ENCODE data around the gene IER5L.

The IER5L gene

DNA sequence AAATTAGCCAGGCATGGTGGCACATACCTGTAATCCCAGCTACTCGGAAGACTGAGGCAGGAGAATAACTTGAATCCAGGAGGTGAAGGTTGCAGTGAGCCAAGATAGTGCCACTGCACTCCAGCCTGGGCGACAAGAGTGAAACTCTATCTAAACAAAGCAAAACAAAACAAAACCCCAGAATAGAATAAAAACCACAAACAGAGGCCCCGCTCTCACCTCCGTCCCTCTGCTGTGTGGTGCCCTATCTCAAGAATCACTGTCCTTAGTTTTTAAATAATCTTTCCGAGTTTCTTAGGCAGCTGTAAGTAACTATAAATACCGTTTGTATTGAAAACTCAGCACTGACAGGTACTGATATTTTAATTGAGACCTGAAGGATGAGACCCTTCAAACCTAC lies 42.7 kb upstream of the IER5L start:
- Histone ChIP-seq H3K36me3 (ENCODE audit: control insufficient read depth in 1 of 2, insufficient read depth in 2 of 2, low read length in 2 of 2) (no peaks in the 10 kb centered on the region), H3K9me3 (ENCODE audit: control insufficient read depth in 1 of 2, low read length in 2 of 2) (no peaks in the 10 kb centered on the region), H3K27ac (ENCODE audit: low read depth, low read length) (no peak overlapping the region), H3K27me3 (ENCODE audit: control insufficient read depth in 1 of 2, insufficient read depth in 2 of 2, low read length in 2 of 2) (no peaks in the 10 kb centered on the region), H3K4me3 (ENCODE audit: low read depth in 1 of 2, low read length in 2 of 2) (no peak overlapping the region), H3K4me1 (ENCODE audit: control insufficient read depth in 1 of 2, insufficient read depth in 2 of 2, low read length in 2 of 2) (no peaks in the 10 kb centered on the region), H3K9ac (ENCODE audit: low read depth in 1 of 2, low read length in 2 of 2) (no peak overlapping the region)

DNA sequence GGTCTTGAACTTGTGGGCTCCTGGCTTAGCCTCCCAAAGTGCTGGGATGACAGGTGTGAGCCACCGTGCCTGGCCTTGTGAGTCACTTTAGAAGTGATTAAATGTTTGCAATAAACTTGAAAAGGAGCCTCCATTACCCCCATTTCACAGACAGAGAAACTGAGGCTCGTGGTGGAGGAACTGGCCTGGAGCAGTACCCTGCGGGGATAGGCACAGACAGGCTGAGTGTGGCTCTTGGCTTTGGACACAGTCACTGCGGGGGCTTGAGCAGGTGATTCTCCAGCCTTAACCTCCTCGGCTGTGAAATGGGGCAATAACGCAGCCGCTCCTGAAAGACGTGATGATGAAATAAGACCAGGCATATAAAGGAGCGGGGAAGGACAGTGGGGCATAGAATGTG lies 40.9 kb upstream of the IER5L start:
- no peak overlapping the region for H3K9ac ChIP-seq (ENCODE audit: low read depth in 1 of 2, low read length in 2 of 2)
- no peaks in the 10 kb centered on the region for H3K27me3 ChIP-seq (ENCODE audit: control insufficient read depth in 1 of 2, insufficient read depth in 2 of 2, low read length in 2 of 2)
- H3K4me1 ChIP-seq (ENCODE audit: control insufficient read depth in 1 of 2, insufficient read depth in 2 of 2, low read length in 2 of 2), result no peaks in the 10 kb centered on the region
- H3K36me3 ChIP-seq (ENCODE audit: control insufficient read depth in 1 of 2, insufficient read depth in 2 of 2, low read length in 2 of 2), result no peaks in the 10 kb centered on the region
- H3K27ac ChIP-seq (ENCODE audit: low read depth, low read length), result no peak overlapping the region
- no peak overlapping the region for H3K4me3 ChIP-seq (ENCODE audit: low read depth in 1 of 2, low read length in 2 of 2)
- H3K9me3 ChIP-seq (ENCODE audit: control insufficient read depth in 1 of 2, low read length in 2 of 2), result no peaks in the 10 kb centered on the region

DNA sequence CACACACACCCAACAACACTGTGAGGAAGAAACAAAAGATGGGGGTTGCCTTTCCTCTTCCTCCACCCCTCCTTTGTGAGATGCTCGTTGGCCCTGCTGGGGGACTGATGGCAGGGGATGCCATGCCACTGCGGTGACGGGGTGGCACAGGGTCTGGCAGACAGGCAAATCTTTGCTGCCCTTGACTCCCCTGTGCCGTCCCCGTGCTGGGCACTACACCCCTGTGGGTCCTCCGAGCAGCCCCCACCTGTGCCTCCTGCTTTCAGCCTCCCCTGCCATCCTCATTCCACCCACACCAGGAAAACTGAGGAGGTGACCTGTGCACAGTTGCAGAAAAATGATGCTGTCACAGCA lies 40.2 kb upstream of the IER5L start:
- no peak overlapping the region for H3K9ac ChIP-seq (ENCODE audit: low read depth in 1 of 2, low read length in 2 of 2)
- H3K9me3 ChIP-seq (ENCODE audit: control insufficient read depth in 1 of 2, low read length in 2 of 2), result no peaks in the 10 kb centered on the region
- no peaks in the 10 kb centered on the region for H3K27me3 ChIP-seq (ENCODE audit: control insufficient read depth in 1 of 2, insufficient read depth in 2 of 2, low read length in 2 of 2)
- no peaks in the 10 kb centered on the region for H3K36me3 ChIP-seq (ENCODE audit: control insufficient read depth in 1 of 2, insufficient read depth in 2 of 2, low read length in 2 of 2)
- H3K27ac ChIP-seq (ENCODE audit: low read depth, low read length), result no peak overlapping the region
- no peaks in the 10 kb centered on the region for H3K4me1 ChIP-seq (ENCODE audit: control insufficient read depth in 1 of 2, insufficient read depth in 2 of 2, low read length in 2 of 2)
- no peak overlapping the region for H3K4me3 ChIP-seq (ENCODE audit: low read depth in 1 of 2, low read length in 2 of 2)

DNA sequence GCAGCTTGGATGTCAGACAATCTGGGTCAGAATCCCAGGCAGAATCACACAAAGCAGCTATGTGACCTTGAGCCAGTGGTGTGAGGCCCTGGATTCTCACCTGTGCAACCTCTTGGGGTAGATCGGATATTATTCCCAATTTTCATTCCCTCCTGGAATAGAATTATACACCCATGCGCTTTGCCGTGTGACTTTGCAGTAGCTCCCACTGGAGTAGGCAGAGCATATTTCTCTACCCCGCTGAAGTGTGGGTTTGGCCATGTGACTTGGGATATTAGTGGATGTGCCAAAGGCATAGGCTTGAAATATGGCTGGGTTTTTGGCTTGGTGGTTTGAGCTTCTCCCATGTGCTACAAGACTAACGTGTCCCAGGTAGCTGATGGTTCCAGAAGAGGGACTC lies 35.5 kb upstream of the IER5L start:
- H3K27ac ChIP-seq (ENCODE audit: low read depth, low read length), result no peak overlapping the region
- H3K36me3 ChIP-seq (ENCODE audit: control insufficient read depth in 1 of 2, insufficient read depth in 2 of 2, low read length in 2 of 2), result no peaks in the 10 kb centered on the region
- H3K9me3 ChIP-seq (ENCODE audit: control insufficient read depth in 1 of 2, low read length in 2 of 2), result no peaks in the 10 kb centered on the region
- no peaks in the 10 kb centered on the region for H3K27me3 ChIP-seq (ENCODE audit: control insufficient read depth in 1 of 2, insufficient read depth in 2 of 2, low read length in 2 of 2)
- no peak overlapping the region for H3K4me3 ChIP-seq (ENCODE audit: low read depth in 1 of 2, low read length in 2 of 2)
- H3K4me1 ChIP-seq (ENCODE audit: control insufficient read depth in 1 of 2, insufficient read depth in 2 of 2, low read length in 2 of 2), result peaks cover 0 to 2% of the 10 kb centered on the region in 2 donors
- no peak overlapping the region for H3K9ac ChIP-seq (ENCODE audit: low read depth in 1 of 2, low read length in 2 of 2)

DNA sequence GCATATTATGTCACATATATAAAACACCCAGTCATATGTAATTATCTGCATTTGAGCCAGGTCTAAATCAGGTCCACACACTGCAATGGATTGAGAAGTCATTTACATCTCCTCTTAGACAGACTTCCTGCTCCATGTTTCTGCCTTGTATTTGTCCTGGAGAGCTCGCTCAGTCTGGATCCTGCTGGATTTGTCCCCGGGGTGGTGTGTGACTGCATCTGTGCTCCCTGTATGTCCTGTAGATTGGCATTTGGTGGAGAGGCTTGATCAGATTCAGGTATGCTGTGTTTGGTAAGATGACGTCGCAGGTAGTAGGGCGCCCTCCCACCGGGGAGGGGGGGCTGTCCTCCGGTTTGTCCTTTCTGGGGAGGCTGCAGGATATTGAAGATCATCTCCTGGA lies 33.6 kb upstream of the IER5L start:
- no peaks in the 10 kb centered on the region for H3K9me3 ChIP-seq (ENCODE audit: control insufficient read depth in 1 of 2, low read length in 2 of 2)
- no peaks in the 10 kb centered on the region for H3K36me3 ChIP-seq (ENCODE audit: control insufficient read depth in 1 of 2, insufficient read depth in 2 of 2, low read length in 2 of 2)
- no peaks in the 10 kb centered on the region for H3K27me3 ChIP-seq (ENCODE audit: control insufficient read depth in 1 of 2, insufficient read depth in 2 of 2, low read length in 2 of 2)
- peaks cover 0 to 4% of the 10 kb centered on the region in 2 donors for H3K4me1 ChIP-seq (ENCODE audit: control insufficient read depth in 1 of 2, insufficient read depth in 2 of 2, low read length in 2 of 2)
- H3K9ac ChIP-seq (ENCODE audit: low read depth in 1 of 2, low read length in 2 of 2), result no peak overlapping the region
- H3K4me3 ChIP-seq (ENCODE audit: low read depth in 1 of 2, low read length in 2 of 2), result no peak overlapping the region
- no peak overlapping the region for H3K27ac ChIP-seq (ENCODE audit: low read depth, low read length)

DNA sequence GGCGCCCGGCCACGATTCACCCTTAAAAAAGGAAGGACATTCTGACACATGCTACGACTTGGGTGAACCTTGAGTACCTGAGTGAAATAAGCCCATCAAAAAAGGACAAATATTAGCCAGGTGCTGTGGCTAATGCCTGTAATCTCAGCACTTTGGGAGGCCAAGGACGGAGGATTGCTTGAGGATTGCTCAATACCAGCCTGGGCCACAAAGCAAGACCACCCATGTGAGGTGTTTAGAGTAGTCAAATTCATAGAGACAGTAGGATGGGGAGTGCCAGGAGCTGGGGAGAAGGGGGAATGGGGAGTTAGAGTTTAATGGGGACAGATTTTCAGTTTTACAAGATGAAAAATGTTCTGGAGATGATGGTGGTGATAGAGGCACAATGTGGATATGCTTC lies 32.1 kb upstream of the IER5L start:
- Histone ChIP-seq H3K9ac (ENCODE audit: low read depth in 1 of 2, low read length in 2 of 2) (no peak overlapping the region), H3K4me3 (ENCODE audit: low read depth in 1 of 2, low read length in 2 of 2) (no peak overlapping the region), H3K27ac (ENCODE audit: low read depth, low read length) (no peak overlapping the region), H3K9me3 (ENCODE audit: control insufficient read depth in 1 of 2, low read length in 2 of 2) (no peaks in the 10 kb centered on the region), H3K36me3 (ENCODE audit: control insufficient read depth in 1 of 2, insufficient read depth in 2 of 2, low read length in 2 of 2) (no peaks in the 10 kb centered on the region), H3K27me3 (ENCODE audit: control insufficient read depth in 1 of 2, insufficient read depth in 2 of 2, low read length in 2 of 2) (no peaks in the 10 kb centered on the region), H3K4me1 (ENCODE audit: control insufficient read depth in 1 of 2, insufficient read depth in 2 of 2, low read length in 2 of 2) (peaks cover 0 to 4% of the 10 kb centered on the region in 2 donors)

DNA sequence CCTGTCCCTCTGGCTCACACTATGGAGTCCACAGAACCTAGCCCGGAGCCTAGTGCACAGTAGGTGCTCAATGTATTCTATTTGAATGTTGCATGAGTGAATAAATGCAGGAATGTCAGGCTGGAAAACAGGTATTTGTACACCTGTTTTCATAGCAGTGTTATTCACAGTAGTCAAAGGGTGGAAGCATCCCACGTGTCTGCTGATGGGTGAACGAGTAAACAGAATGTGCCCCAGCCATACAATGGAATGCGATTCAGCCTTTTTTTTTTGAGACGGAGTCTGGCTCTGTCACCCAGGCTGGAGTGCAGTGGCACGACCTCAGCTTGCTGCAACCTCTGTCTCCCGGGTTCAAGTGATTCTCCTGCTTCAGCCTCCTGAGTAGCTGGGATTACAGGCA lies 31.5 kb upstream of the IER5L start:
- Histone ChIP-seq H3K9ac (ENCODE audit: low read depth in 1 of 2, low read length in 2 of 2) (no peak overlapping the region), H3K36me3 (ENCODE audit: control insufficient read depth in 1 of 2, insufficient read depth in 2 of 2, low read length in 2 of 2) (no peaks in the 10 kb centered on the region), H3K4me3 (ENCODE audit: low read depth in 1 of 2, low read length in 2 of 2) (no peak overlapping the region), H3K27me3 (ENCODE audit: control insufficient read depth in 1 of 2, insufficient read depth in 2 of 2, low read length in 2 of 2) (no peaks in the 10 kb centered on the region), H3K27ac (ENCODE audit: low read depth, low read length) (no peak overlapping the region), H3K4me1 (ENCODE audit: control insufficient read depth in 1 of 2, insufficient read depth in 2 of 2, low read length in 2 of 2) (peaks cover 0 to 4% of the 10 kb centered on the region in 2 donors), H3K9me3 (ENCODE audit: control insufficient read depth in 1 of 2, low read length in 2 of 2) (no peaks in the 10 kb centered on the region)

DNA sequence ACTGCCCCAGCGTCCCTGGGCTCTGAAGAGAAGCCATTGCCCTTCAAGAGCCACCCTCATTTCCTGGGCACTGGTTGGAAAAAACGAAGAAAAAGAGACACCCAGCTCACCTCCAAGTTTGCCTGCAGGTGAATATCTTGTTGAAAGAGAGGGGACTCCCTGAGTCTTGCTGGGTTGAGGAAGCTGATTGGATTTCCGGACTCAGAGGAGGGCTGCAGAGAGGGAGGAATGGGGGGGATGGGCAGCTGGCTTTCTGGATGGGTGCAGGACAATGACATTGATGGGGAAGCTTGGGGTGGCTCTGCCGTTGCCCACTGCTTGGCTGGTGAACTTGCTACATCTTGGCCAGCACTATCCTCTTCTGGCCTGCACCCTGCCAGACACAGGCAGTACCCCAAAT lies 31.0 kb upstream of the IER5L start:
- Histone ChIP-seq H3K27me3 (ENCODE audit: control insufficient read depth in 1 of 2, insufficient read depth in 2 of 2, low read length in 2 of 2) (no peaks in the 10 kb centered on the region), H3K4me1 (ENCODE audit: control insufficient read depth in 1 of 2, insufficient read depth in 2 of 2, low read length in 2 of 2) (peaks cover 0 to 4% of the 10 kb centered on the region in 2 donors), H3K27ac (ENCODE audit: low read depth, low read length) (no peak overlapping the region), H3K36me3 (ENCODE audit: control insufficient read depth in 1 of 2, insufficient read depth in 2 of 2, low read length in 2 of 2) (no peaks in the 10 kb centered on the region), H3K4me3 (ENCODE audit: low read depth in 1 of 2, low read length in 2 of 2) (no peak overlapping the region), H3K9me3 (ENCODE audit: control insufficient read depth in 1 of 2, low read length in 2 of 2) (no peaks in the 10 kb centered on the region), H3K9ac (ENCODE audit: low read depth in 1 of 2, low read length in 2 of 2) (no peak overlapping the region)

DNA sequence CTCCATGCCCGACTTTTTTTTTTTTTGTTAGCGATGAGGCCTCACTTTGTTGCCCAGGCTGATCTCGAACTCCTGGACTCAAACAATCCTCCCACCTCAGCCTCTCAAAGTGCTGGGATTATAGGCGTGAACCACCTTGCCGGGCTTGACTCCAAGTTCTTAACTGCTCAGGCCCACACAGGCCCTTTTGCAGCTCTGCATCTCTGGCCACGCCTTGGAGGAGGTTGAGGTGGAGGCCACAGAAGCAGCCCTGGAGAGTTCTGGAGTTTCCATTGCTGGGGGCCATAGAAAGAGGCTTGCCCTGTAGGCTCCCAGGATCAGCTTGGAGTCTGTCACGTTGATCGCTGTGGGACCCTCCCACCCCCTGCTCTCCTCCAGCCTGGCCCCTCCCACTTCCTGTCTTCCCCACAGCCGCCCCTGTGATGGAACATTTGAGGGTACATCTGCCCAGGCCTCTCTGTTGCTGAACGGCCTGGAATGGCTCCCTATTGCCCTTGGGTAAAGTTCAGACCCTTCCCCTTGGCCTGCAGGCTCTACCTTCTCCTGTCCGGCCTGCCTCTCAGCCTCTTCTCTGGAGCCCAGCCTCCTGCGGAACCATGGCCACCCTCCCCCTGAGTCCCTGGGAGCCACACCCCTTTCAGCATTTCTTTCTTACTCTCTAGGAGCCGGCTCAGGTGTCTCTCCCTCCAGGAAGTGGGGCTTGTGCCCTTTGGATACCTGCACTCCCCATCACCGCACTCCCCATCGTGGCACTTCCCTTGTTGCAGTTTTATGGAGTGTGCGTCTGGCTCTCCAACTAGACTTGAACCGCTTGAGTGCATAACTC lies 30.4 kb upstream of the IER5L start:
- peaks cover 0 to 4% of the 10 kb centered on the region in 2 donors for H3K4me1 ChIP-seq (ENCODE audit: control insufficient read depth in 1 of 2, insufficient read depth in 2 of 2, low read length in 2 of 2)
- no peak overlapping the region for H3K4me3 ChIP-seq (ENCODE audit: low read depth in 1 of 2, low read length in 2 of 2)
- no peaks in the 10 kb centered on the region for H3K36me3 ChIP-seq (ENCODE audit: control insufficient read depth in 1 of 2, insufficient read depth in 2 of 2, low read length in 2 of 2)
- H3K9me3 ChIP-seq (ENCODE audit: control insufficient read depth in 1 of 2, low read length in 2 of 2), result no peaks in the 10 kb centered on the region
- no peak overlapping the region for H3K9ac ChIP-seq (ENCODE audit: low read depth in 1 of 2, low read length in 2 of 2)
- H3K27me3 ChIP-seq (ENCODE audit: control insufficient read depth in 1 of 2, insufficient read depth in 2 of 2, low read length in 2 of 2), result no peaks in the 10 kb centered on the region
- H3K27ac ChIP-seq (ENCODE audit: low read depth, low read length), result no peak overlapping the region

DNA sequence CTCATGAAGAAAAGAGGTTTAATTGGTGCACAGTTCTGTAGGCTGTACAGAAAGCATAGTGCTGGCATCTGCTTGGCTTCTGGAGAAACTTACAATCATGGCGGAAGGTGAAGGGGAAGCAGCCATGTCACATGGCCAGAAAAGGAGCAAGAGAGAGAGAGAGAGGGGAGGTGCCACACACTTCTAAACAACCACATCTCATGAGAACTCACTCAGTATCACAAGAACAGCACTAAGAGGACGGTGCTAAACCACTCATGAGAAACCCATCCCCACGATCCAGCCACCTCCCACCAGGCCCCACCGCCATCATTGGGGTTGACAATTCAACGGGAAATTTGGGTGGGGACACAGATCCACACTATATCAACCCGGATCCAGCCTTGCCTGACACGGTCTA lies 28.8 kb upstream of the IER5L start:
- peaks cover 0 to 4% of the 10 kb centered on the region in 2 donors for H3K4me1 ChIP-seq (ENCODE audit: control insufficient read depth in 1 of 2, insufficient read depth in 2 of 2, low read length in 2 of 2)
- no peaks in the 10 kb centered on the region for H3K36me3 ChIP-seq (ENCODE audit: control insufficient read depth in 1 of 2, insufficient read depth in 2 of 2, low read length in 2 of 2)
- no peak overlapping the region for H3K27ac ChIP-seq (ENCODE audit: low read depth, low read length)
- no peak overlapping the region for H3K4me3 ChIP-seq (ENCODE audit: low read depth in 1 of 2, low read length in 2 of 2)
- H3K9me3 ChIP-seq (ENCODE audit: control insufficient read depth in 1 of 2, low read length in 2 of 2), result no peaks in the 10 kb centered on the region
- H3K9ac ChIP-seq (ENCODE audit: low read depth in 1 of 2, low read length in 2 of 2), result no peak overlapping the region
- no peaks in the 10 kb centered on the region for H3K27me3 ChIP-seq (ENCODE audit: control insufficient read depth in 1 of 2, insufficient read depth in 2 of 2, low read length in 2 of 2)
